Measurements from ENCODE around the gene SAPCD1. TPM values are rescaled to one million over a fixed set of nuclear protein-coding genes. Genes with fewer than 3 reads are reported as not detected.

Gene SAPCD1
- total and polyA plus RNA-seq, 4 donors, result 3.4 to 11.1 (median 10.0) TPM

GRCh38 chr6:31728767-31729514, 33.5 kb upstream of the SAPCD1 start, which contains the start of gene DDAH2:
Gene DDAH2, minus strand, starts transcription at chr6:31729299. Its CDS starts 138 bp downstream, at chr6:31729161.
- Histone ChIP-seq H3K27me3 (ENCODE audit: control insufficient read depth, insufficient read depth, low read length) (no peaks in the 10 kb centered on the region), H3K9me3 (ENCODE audit: control insufficient read depth, insufficient read depth, low read length) (no peaks in the 10 kb centered on the region), H3K36me3 (ENCODE audit: control insufficient read depth, insufficient read depth, low read length) (peaks cover 53% of the 10 kb centered on the region), H3K4me3 (ENCODE audit: low read depth, low read length) (peak within 1 kb of the TSS; percentile 99), H3K27ac (ENCODE audit: low read depth, low read length) (peak within 1 kb of the TSS; percentile 99), H3K4me1 (ENCODE audit: control insufficient read depth, insufficient read depth, low read length) (peaks cover 28% of the 10 kb centered on the region)
- DNase-seq (ENCODE audit: low read depth in 4 of 6, low spot score in 6 of 6), result peak in 1 of 6 donors; percentile 24
- 6% methylated on average over 30 of the region's 36 CpGs for WGBS (ENCODE audit: insufficient coverage)

DNA sequence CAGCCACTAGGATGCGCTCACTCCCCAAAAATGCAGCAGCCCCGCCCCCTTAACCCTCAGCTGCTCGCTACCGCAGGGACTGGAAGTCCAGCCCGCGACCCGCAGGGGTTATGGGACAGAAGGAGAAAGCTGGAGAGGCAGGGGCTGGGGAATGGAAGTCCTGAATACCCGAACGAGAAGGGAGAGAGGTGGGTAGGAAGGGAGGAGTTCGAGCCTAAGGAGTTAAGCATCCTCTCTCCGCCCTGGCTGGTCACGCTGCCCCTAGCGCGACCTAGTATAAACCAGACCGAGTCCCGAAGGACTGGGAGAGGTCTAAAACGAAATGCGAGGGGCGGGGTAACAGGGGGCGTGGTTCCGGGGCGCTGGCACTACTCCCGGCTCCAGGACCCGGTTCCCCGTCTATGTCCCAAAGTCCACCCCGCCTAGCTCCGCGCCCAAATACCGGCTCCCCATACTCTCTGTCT, 32.9 kb upstream of the SAPCD1 start:
- 0% methylated on average over 26 of the region's 29 CpGs for WGBS (ENCODE audit: insufficient coverage)
- Histone ChIP-seq H3K27me3 (ENCODE audit: control insufficient read depth, insufficient read depth, low read length) (no peaks in the 10 kb centered on the region), H3K27ac (ENCODE audit: low read depth, low read length) (peak overlapping the region; percentile 99), H3K36me3 (ENCODE audit: control insufficient read depth, insufficient read depth, low read length) (peaks cover 47% of the 10 kb centered on the region), H3K4me1 (ENCODE audit: control insufficient read depth, insufficient read depth, low read length) (peaks cover 34% of the 10 kb centered on the region), H3K4me3 (ENCODE audit: low read depth, low read length) (peak overlapping the region; percentile 99), H3K9me3 (ENCODE audit: control insufficient read depth, insufficient read depth, low read length) (no peaks in the 10 kb centered on the region)
- peak; percentile 78 to 97 (median 87) for DNase-seq (ENCODE audit: low read depth in 4 of 6, low spot score in 6 of 6)

GRCh38 chr6:31729979-31730630, 32.4 kb upstream of the SAPCD1 start:
- WGBS (ENCODE audit: insufficient coverage), result under 1% methylated on average over 37 of the region's 46 CpGs
- H3K27ac ChIP-seq (ENCODE audit: low read depth, low read length), result peak overlapping the region; percentile 99
- no peaks in the 10 kb centered on the region for H3K9me3 ChIP-seq (ENCODE audit: control insufficient read depth, insufficient read depth, low read length)
- H3K4me3 ChIP-seq (ENCODE audit: low read depth, low read length), result peak overlapping the region; percentile 99
- no peaks in the 10 kb centered on the region for H3K27me3 ChIP-seq (ENCODE audit: control insufficient read depth, insufficient read depth, low read length)
- peaks cover 42% of the 10 kb centered on the region for H3K36me3 ChIP-seq (ENCODE audit: control insufficient read depth, insufficient read depth, low read length)
- DNase-seq (ENCODE audit: low read depth in 4 of 6, low spot score in 6 of 6), result peak in 5 of 6 donors; percentile 73 to 97 (median 83)
- H3K4me1 ChIP-seq (ENCODE audit: control insufficient read depth, insufficient read depth, low read length), result peaks cover 40% of the 10 kb centered on the region

GRCh38 chr6:31730631-31731086, 31.8 kb upstream of the SAPCD1 start:
- DNase-seq (ENCODE audit: low read depth in 4 of 6, low spot score in 6 of 6), result no peak
- Histone ChIP-seq H3K36me3 (ENCODE audit: control insufficient read depth, insufficient read depth, low read length) (peaks cover 37% of the 10 kb centered on the region), H3K9me3 (ENCODE audit: control insufficient read depth, insufficient read depth, low read length) (no peaks in the 10 kb centered on the region), H3K4me1 (ENCODE audit: control insufficient read depth, insufficient read depth, low read length) (peaks cover 43% of the 10 kb centered on the region), H3K27ac (ENCODE audit: low read depth, low read length) (peak overlapping the region; percentile 99), H3K27me3 (ENCODE audit: control insufficient read depth, insufficient read depth, low read length) (peaks cover 2% of the 10 kb centered on the region), H3K4me3 (ENCODE audit: low read depth, low read length) (peak overlapping the region; percentile 99)
- WGBS (ENCODE audit: insufficient coverage), result 93% methylated on average over 3 of the region's 11 CpGs

GRCh38 chr6:31732029-31732428, 30.4 kb upstream of the SAPCD1 start:
- Histone ChIP-seq H3K4me3 (ENCODE audit: low read depth, low read length) (no peak overlapping the region), H3K4me1 (ENCODE audit: control insufficient read depth, insufficient read depth, low read length) (peaks cover 47% of the 10 kb centered on the region), H3K27ac (ENCODE audit: low read depth, low read length) (no peak overlapping the region), H3K36me3 (ENCODE audit: control insufficient read depth, insufficient read depth, low read length) (peaks cover 25% of the 10 kb centered on the region), H3K27me3 (ENCODE audit: control insufficient read depth, insufficient read depth, low read length) (peaks cover 2% of the 10 kb centered on the region), H3K9me3 (ENCODE audit: control insufficient read depth, insufficient read depth, low read length) (no peaks in the 10 kb centered on the region)
- WGBS (ENCODE audit: insufficient coverage), result no CpG with 5 or more reads among the region's 3 CpGs
- DNase-seq (ENCODE audit: low read depth in 4 of 6, low spot score in 6 of 6), result no peak

DNA sequence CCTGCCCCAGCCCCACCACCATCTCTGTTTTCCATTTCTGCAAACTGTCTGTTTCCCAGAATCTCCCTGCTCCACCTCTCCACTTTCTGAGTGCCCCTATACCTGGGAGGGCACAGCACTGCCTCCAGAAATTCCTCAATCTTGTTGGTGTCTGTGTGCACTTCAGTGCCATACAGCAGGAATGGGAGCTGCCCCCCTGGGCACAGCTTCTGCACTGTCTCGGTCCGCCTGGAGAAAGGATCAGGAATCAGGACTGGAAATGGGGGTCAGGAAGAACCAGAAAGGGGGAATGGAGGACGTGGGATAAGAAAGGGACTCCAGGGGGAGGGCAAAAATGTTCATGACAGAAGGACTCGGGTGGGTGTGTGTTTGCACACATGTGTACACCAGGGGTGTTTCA, 28.7 kb upstream of the SAPCD1 start:
- no peak for DNase-seq (ENCODE audit: low read depth in 4 of 6, low spot score in 6 of 6)
- WGBS (ENCODE audit: insufficient coverage), result 92% methylated on average over 4 of the region's 4 CpGs
- Histone ChIP-seq H3K27ac (ENCODE audit: low read depth, low read length) (no peak overlapping the region), H3K36me3 (ENCODE audit: control insufficient read depth, insufficient read depth, low read length) (peaks cover 9% of the 10 kb centered on the region), H3K9me3 (ENCODE audit: control insufficient read depth, insufficient read depth, low read length) (no peaks in the 10 kb centered on the region), H3K4me1 (ENCODE audit: control insufficient read depth, insufficient read depth, low read length) (peaks cover 41% of the 10 kb centered on the region), H3K4me3 (ENCODE audit: low read depth, low read length) (no peak overlapping the region), H3K27me3 (ENCODE audit: control insufficient read depth, insufficient read depth, low read length) (peaks cover 2% of the 10 kb centered on the region)

GRCh38 chr6:31734247-31734820, 28.1 kb upstream of the SAPCD1 start:
- Histone ChIP-seq H3K4me1 (ENCODE audit: control insufficient read depth, insufficient read depth, low read length) (peaks cover 38% of the 10 kb centered on the region), H3K27ac (ENCODE audit: low read depth, low read length) (peak overlapping the region; percentile 84), H3K27me3 (ENCODE audit: control insufficient read depth, insufficient read depth, low read length) (peaks cover 2% of the 10 kb centered on the region), H3K4me3 (ENCODE audit: low read depth, low read length) (peak overlapping the region; percentile 68), H3K9me3 (ENCODE audit: control insufficient read depth, insufficient read depth, low read length) (no peaks in the 10 kb centered on the region), H3K36me3 (ENCODE audit: control insufficient read depth, insufficient read depth, low read length) (peaks cover 6% of the 10 kb centered on the region)
- DNase-seq (ENCODE audit: low read depth in 4 of 6, low spot score in 6 of 6), result no peak
- no CpG with 5 or more reads among the region's 2 CpGs for WGBS (ENCODE audit: insufficient coverage)

GRCh38 chr6:31734821-31735406, 27.5 kb upstream of the SAPCD1 start:
- peak overlapping the region; percentile 84 for H3K27ac ChIP-seq (ENCODE audit: low read depth, low read length)
- H3K27me3 ChIP-seq (ENCODE audit: control insufficient read depth, insufficient read depth, low read length), result peaks cover 2% of the 10 kb centered on the region
- H3K4me3 ChIP-seq (ENCODE audit: low read depth, low read length), result peak overlapping the region; percentile 68
- H3K36me3 ChIP-seq (ENCODE audit: control insufficient read depth, insufficient read depth, low read length), result peaks cover 6% of the 10 kb centered on the region
- WGBS (ENCODE audit: insufficient coverage), result 1% methylated on average over 12 of the region's 18 CpGs
- no peaks in the 10 kb centered on the region for H3K9me3 ChIP-seq (ENCODE audit: control insufficient read depth, insufficient read depth, low read length)
- peaks cover 40% of the 10 kb centered on the region for H3K4me1 ChIP-seq (ENCODE audit: control insufficient read depth, insufficient read depth, low read length)
- peak in 2 of 6 donors; percentile 37 to 58 for DNase-seq (ENCODE audit: low read depth in 4 of 6, low spot score in 6 of 6)

DNA sequence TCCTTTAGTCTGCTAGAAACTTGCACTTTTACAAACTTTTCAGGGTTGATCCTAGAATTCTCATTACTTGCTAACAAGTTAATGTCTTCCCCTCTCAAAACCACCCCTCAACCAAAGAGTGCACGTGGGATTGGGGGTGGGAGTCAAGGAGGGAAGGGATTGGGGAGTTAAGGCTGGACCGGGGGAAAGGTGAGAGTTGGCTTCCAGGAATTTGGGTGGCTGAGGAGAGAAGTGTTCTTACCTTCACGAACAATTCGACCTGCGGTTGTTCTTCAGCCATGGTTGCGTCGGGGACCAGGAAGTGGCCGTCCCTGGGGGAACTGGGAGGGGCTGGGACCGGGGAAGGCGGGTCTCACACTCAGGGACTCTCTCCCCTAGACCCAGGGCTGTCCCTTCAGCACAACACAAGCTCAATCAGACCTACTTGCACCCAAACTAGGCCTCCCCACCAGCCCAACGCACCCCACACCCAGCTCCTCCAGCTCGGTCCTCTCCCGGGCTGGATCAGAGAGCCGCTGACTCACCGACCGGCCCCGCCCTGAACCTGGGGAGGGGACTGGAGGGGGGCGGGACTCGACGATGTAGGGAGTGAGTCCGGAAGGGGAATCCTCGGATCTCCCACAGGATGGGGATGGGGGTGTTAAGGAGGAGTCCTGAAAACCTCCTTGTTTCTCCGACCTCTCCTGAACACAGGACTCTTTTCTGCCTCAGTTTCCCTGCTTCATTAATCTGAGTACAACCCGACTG, 26.3 kb upstream of the SAPCD1 start, which contains the start of gene CLIC1:
Gene CLIC1 (minus strand): TSS at position 510 of the 747 bp plus-strand sequence. CDS start 230 bp downstream, at position 280.
- peaks cover 6% of the 10 kb centered on the region for H3K36me3 ChIP-seq (ENCODE audit: control insufficient read depth, insufficient read depth, low read length)
- H3K27me3 ChIP-seq (ENCODE audit: control insufficient read depth, insufficient read depth, low read length), result peaks cover 2% of the 10 kb centered on the region
- 1% methylated on average over 9 of the region's 24 CpGs for WGBS (ENCODE audit: insufficient coverage)
- no peaks in the 10 kb centered on the region for H3K9me3 ChIP-seq (ENCODE audit: control insufficient read depth, insufficient read depth, low read length)
- peak in 2 of 6 donors; percentile 27 to 81 for DNase-seq (ENCODE audit: low read depth in 4 of 6, low spot score in 6 of 6)
- peaks cover 41% of the 10 kb centered on the region for H3K4me1 ChIP-seq (ENCODE audit: control insufficient read depth, insufficient read depth, low read length)
- peak within 1 kb of the TSS; percentile 68 for H3K4me3 ChIP-seq (ENCODE audit: low read depth, low read length)
- H3K27ac ChIP-seq (ENCODE audit: low read depth, low read length), result peak within 1 kb of the TSS; percentile 84
